ENCODE results near the gene GLP1R.

Gene GLP1R

DNA sequence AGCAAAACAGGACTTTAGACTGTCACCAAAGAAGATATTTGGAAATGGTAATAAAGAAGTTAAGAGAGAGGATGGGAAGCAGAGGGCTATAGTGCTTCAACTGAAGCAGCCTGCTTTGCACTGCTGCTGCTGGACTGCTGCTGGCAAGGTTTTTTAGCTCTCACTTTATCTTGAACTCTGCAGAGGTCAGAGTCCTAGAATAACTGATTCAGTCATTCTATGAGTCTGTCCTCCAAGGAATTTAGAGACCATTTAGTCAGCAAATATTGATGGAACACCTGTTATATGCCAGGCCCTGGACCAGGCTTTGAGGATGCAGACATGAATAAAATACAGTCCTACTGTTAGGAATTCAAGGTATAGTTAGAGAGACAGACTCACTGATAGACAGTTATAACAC is 75.5 kb downstream of the GLP1R start:
- no peaks in the 10 kb centered on the region for H3K27me3 ChIP-seq (ENCODE audit: insufficient read depth, low read length)

GRCh38 chr6:39128106-39128505 is 79.5 kb downstream of the GLP1R start:
- Histone ChIP-seq H3K4me2 (ENCODE audit: low read length) (no peak overlapping the region), H2AFZ (ENCODE audit: low read length) (no peak overlapping the region), H3K79me2 (ENCODE audit: insufficient read depth, low read length) (no peaks in the 10 kb centered on the region), H3K36me3 (ENCODE audit: insufficient read depth, low read length) (no peaks in the 10 kb centered on the region), H3K9me3 (ENCODE audit: low read length) (no peaks in the 10 kb centered on the region), H3K27me3 (ENCODE audit: insufficient read depth, low read length) (no peaks in the 10 kb centered on the region), H4K20me1 (ENCODE audit: insufficient read depth, low read length) (no peaks in the 10 kb centered on the region), H3F3A (ENCODE audit: insufficient read depth, low read length) (no peaks in the 10 kb centered on the region), H3K27ac (ENCODE audit: low read depth, low read length, poor library complexity, severe bottlenecking) (no peak overlapping the region), H3K9me2 (ENCODE audit: low read depth, low read length) (no peaks in the 10 kb centered on the region), H3K9ac (ENCODE audit: low read length) (no peak overlapping the region), H3K4me1 (ENCODE audit: insufficient read depth, low read length, severe bottlenecking) (no peaks in the 10 kb centered on the region), H3K4me3 (ENCODE audit: low read depth, low read length, poor library complexity, severe bottlenecking) (no peak overlapping the region)
- no peak for TF ChIP-seq EZH2 (IDR thresholded peaks at IDR 0.05; ENCODE audit: borderline replicate concordance, low read length)
- TF ChIP-seq CTCF (IDR thresholded peaks at IDR 0.05; ENCODE audit: low read length): no peak

More for the DNA sequence above, 75.5 kb downstream of the GLP1R start:
- Histone ChIP-seq H2AFZ (ENCODE audit: low read length) (no peak overlapping the region), H3K9me2 (ENCODE audit: low read depth, low read length) (no peaks in the 10 kb centered on the region), H3K9ac (ENCODE audit: low read length) (no peak overlapping the region), H3K4me3 (ENCODE audit: low read depth, low read length, poor library complexity, severe bottlenecking) (no peak overlapping the region), H3K36me3 (ENCODE audit: insufficient read depth, low read length) (no peaks in the 10 kb centered on the region), H3K4me2 (ENCODE audit: low read length) (no peak overlapping the region), H4K20me1 (ENCODE audit: insufficient read depth, low read length) (no peaks in the 10 kb centered on the region), H3K27ac (ENCODE audit: low read depth, low read length, poor library complexity, severe bottlenecking) (no peak overlapping the region), H3K9me3 (ENCODE audit: low read length) (no peaks in the 10 kb centered on the region), H3K79me2 (ENCODE audit: insufficient read depth, low read length) (no peaks in the 10 kb centered on the region), H3K4me1 (ENCODE audit: insufficient read depth, low read length, severe bottlenecking) (no peaks in the 10 kb centered on the region), H3F3A (ENCODE audit: insufficient read depth, low read length) (no peaks in the 10 kb centered on the region)
- TF ChIP-seq EZH2 (IDR thresholded peaks at IDR 0.05; ENCODE audit: borderline replicate concordance, low read length) (no peak), CTCF (IDR thresholded peaks at IDR 0.05; ENCODE audit: low read length) (no peak)

- no peaks in the 10 kb centered on the region for H3K9me2 ChIP-seq (ENCODE audit: low read depth, low read length)
- H3K9ac ChIP-seq (ENCODE audit: low read length): no peak overlapping the region
- TF ChIP-seq CTCF (IDR thresholded peaks at IDR 0.05; ENCODE audit: low read length) (no peak), EZH2 (IDR thresholded peaks at IDR 0.05; ENCODE audit: borderline replicate concordance, low read length) (no peak)
- H3K4me1 ChIP-seq (ENCODE audit: insufficient read depth, low read length, severe bottlenecking): no peaks in the 10 kb centered on the region
- no peaks in the 10 kb centered on the region for H3K9me3 ChIP-seq (ENCODE audit: low read length)
- H3F3A ChIP-seq (ENCODE audit: insufficient read depth, low read length): no peaks in the 10 kb centered on the region
- no peak overlapping the region for H3K4me2 ChIP-seq (ENCODE audit: low read length)
- H3K79me2 ChIP-seq (ENCODE audit: insufficient read depth, low read length): no peaks in the 10 kb centered on the region
- no peak overlapping the region for H2AFZ ChIP-seq (ENCODE audit: low read length)
- H4K20me1 ChIP-seq (ENCODE audit: insufficient read depth, low read length): no peaks in the 10 kb centered on the region
- H3K4me3 ChIP-seq (ENCODE audit: low read depth, low read length, poor library complexity, severe bottlenecking): no peak overlapping the region
- no peaks in the 10 kb centered on the region for H3K27me3 ChIP-seq (ENCODE audit: insufficient read depth, low read length)
- no peaks in the 10 kb centered on the region for H3K36me3 ChIP-seq (ENCODE audit: insufficient read depth, low read length)
- no peak overlapping the region for H3K27ac ChIP-seq (ENCODE audit: low read depth, low read length, poor library complexity, severe bottlenecking)
These were observed 80.3 kb downstream of the GLP1R start for GRCh38 chr6:39128832-39129231.

Measured in OCI-LY1 (cell line).